ENCODE data around the gene RHEB.

Gene RHEB

DNA sequence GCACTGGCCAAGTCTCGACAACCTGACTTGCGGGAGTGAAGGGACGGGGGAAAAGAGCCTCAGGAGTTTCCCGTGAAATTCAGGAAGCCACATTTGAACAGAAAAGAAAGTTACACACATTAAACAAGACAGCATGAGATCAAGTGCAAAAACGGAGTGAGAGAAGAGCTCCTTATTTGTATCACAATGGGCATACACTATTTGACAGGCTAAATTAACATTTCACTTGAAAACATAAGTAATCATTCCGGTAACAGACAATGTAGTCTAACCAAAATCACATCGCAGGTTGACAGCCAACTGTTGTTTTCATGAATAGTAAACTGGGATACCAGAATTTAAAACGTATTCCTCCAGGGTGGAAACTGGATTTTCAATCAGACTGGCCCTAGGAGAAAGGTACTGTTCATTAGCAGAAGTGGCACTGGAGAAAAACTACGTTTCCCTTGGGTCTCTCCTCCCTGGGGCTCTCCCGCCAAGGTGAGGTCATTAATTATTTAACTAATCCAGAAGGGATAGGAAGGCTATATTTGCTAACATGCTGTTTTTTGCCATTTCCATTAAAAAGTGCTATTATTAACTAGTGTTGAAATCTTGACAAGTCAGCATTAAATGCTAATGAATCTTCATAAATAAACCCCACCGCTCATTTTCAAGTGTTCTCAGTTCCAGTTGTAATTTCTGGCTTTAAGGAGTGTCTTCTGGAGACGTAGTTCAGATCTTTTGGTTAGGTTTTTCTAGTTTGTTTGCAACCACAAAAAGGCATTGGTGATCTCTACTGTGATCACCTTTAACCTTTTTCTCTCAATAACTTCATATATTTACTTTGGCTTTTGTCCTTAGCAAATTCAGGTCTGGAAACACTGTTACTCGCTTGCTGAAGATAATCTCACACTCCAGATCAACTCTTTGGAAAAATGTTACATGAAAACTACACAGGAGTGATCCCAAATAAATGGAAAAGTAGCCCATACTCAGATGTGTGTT is 25.1 kb downstream of the RHEB start:
- Histone ChIP-seq H3K4me2 (ENCODE audit: low read length) (no peak overlapping the region), H3K9ac (no peak overlapping the region), H3K79me2 (peaks cover 52% of the 10 kb centered on the region), H3K27ac (no peak overlapping the region), H3K36me3 (ENCODE audit: control insufficient read depth, insufficient read depth, low read length) (no peaks in the 10 kb centered on the region), H3K9me3 (ENCODE audit: control insufficient read depth, low read length) (no peaks in the 10 kb centered on the region), H2AFZ (no peak overlapping the region), H3K4me3 (ENCODE audit: low read depth, low read length) (no peak overlapping the region), H3K27me3 (ENCODE audit: control insufficient read depth, insufficient read depth, low read length) (no peaks in the 10 kb centered on the region), H3K4me1 (no peaks in the 10 kb centered on the region)
- TF ChIP-seq CTCF (IDR thresholded peaks at IDR 0.05): no peak

- Histone ChIP-seq H3K27me3 (ENCODE audit: control insufficient read depth, insufficient read depth, low read length) (no peaks in the 10 kb centered on the region), H3K9ac (no peak overlapping the region), H3K36me3 (ENCODE audit: control insufficient read depth, insufficient read depth, low read length) (no peaks in the 10 kb centered on the region), H3K79me2 (peaks cover 37% of the 10 kb centered on the region), H3K4me2 (ENCODE audit: low read length) (no peak overlapping the region), H3K9me3 (ENCODE audit: control insufficient read depth, low read length) (no peaks in the 10 kb centered on the region), H2AFZ (no peak overlapping the region), H3K4me3 (ENCODE audit: low read depth, low read length) (no peak overlapping the region), H3K4me1 (peaks cover 2% of the 10 kb centered on the region), H3K27ac (no peak overlapping the region)
- no peak for TF ChIP-seq CTCF (IDR thresholded peaks at IDR 0.05)
Observed at GRCh38 chr7:151493083-151493482, 26.6 kb downstream of the RHEB start.

DNA sequence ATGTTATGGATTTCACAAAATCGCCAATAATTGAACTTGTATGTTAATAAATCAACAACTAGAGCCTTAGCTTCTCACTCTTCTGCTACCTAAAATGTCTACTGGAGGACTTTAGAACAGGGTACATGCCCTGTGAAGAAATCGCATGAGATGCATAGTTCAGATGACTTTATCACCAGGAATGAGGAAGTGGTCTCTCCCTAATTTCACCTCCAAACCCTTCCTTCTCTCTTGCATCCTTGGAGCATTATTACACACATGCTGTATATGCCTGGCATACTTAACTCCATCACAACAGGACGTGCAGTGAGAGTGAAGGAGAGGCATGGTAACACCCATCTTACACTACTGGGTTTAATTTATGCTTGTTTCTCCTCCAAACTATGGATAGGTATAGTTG is 27.8 kb downstream of the RHEB start:
- Histone ChIP-seq H3K9me3 (ENCODE audit: control insufficient read depth, low read length) (no peaks in the 10 kb centered on the region), H3K27me3 (ENCODE audit: control insufficient read depth, insufficient read depth, low read length) (no peaks in the 10 kb centered on the region), H2AFZ (no peak overlapping the region), H3K4me1 (peaks cover 2% of the 10 kb centered on the region), H3K27ac (no peak overlapping the region), H3K4me2 (ENCODE audit: low read length) (no peak overlapping the region), H3K4me3 (ENCODE audit: low read depth, low read length) (no peak overlapping the region), H3K9ac (no peak overlapping the region), H3K36me3 (ENCODE audit: control insufficient read depth, insufficient read depth, low read length) (no peaks in the 10 kb centered on the region), H3K79me2 (peaks cover 24% of the 10 kb centered on the region)
- TF ChIP-seq CTCF (IDR thresholded peaks at IDR 0.05): no peak

DNA sequence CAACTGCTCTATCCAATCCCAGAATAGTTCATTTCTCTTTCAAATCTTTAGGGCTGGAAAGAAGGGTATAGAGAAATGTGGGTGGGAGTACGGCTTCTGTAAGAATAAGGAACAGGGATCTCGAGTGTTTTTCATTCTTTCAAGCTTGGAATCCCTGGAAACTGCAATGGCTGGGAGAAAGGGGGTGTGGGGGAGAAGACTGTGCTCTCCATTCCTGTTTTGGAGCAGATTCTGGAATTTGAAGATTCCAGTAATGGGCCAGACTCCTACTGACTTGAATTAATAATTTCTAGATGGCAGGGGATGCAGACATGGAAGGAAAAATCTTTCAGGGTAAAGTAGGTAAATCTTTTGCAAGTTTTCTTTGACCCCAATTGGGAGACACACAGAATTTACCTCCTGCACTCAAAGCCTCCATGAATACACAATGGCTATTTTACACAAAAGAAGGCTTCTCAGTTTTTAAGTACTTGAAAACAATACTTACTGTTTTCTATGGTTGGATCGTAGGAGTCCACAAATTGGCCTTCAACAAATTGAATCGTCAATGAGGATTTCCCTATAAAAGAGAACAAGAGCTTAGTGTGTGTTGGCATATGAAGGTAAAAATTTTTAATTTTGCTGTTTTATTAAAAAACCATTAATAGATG is 29.1 kb downstream of the RHEB start:
- Histone ChIP-seq H3K4me2 (ENCODE audit: low read length) (no peak overlapping the region), H3K27ac (no peak overlapping the region), H3K79me2 (peaks cover 14% of the 10 kb centered on the region), H3K4me1 (peaks cover 2% of the 10 kb centered on the region), H2AFZ (no peak overlapping the region), H3K9me3 (ENCODE audit: control insufficient read depth, low read length) (no peaks in the 10 kb centered on the region), H3K4me3 (ENCODE audit: low read depth, low read length) (no peak overlapping the region), H3K9ac (no peak overlapping the region), H3K36me3 (ENCODE audit: control insufficient read depth, insufficient read depth, low read length) (no peaks in the 10 kb centered on the region), H3K27me3 (ENCODE audit: control insufficient read depth, insufficient read depth, low read length) (no peaks in the 10 kb centered on the region)
- no peak for TF ChIP-seq CTCF (IDR thresholded peaks at IDR 0.05)
